Small intestine (tissue), 7 donors: Measurements from ENCODE around the gene CKAP2L. TPM values are rescaled to one million over a fixed set of nuclear protein-coding genes. Genes with fewer than 3 reads are reported as not detected.

Experiments used
- DNase-seq, 2 donors: peaks; one replicate each; pipeline versions ENCODE4 v3.0.0 to v3.0.0-alpha.2; 2013
- FAIRE-seq: peaks from 2 replicates; lab custom pipeline; 2012; peaks lifted over from hg19 to GRCh38; lab: Jason Lieb, UNC
- H3K27ac ChIP-seq, 3 donors: one replicate each; pipeline ENCODE4 v1.5.1; 2013; ENCODE audit warnings: low read length in 2 of 3, mild to moderate bottlenecking in 2 of 3, control low read depth in 1 of 3, inconsistent platforms in 1 of 3, low read depth in 1 of 3, moderate library complexity in 1 of 3
- H3K27me3 ChIP-seq, 3 donors: one replicate each; pipeline ENCODE4 v1.6.1; 2013; ENCODE audit warnings: low read length in 3 of 3, inconsistent platforms in 1 of 3; ENCODE audit not compliant: control insufficient read depth in 3 of 3, insufficient read depth in 3 of 3
- H3K36me3 ChIP-seq, 3 donors: one replicate each; pipeline ENCODE4 v1.6.1; 2013; ENCODE audit warnings: low read length in 3 of 3, inconsistent platforms in 1 of 3, low read depth in 1 of 3, mild to moderate bottlenecking in 1 of 3, moderate library complexity in 1 of 3; ENCODE audit not compliant: control insufficient read depth in 3 of 3, insufficient read depth in 2 of 3
- H3K4me1 ChIP-seq, 3 donors: one replicate each; pipeline ENCODE4 v1.6.1; 2013; ENCODE audit warnings: low read length in 2 of 3, inconsistent platforms in 1 of 3, low read depth in 1 of 3, mild to moderate bottlenecking in 1 of 3, moderate library complexity in 1 of 3; ENCODE audit not compliant: control insufficient read depth in 3 of 3, insufficient read depth in 2 of 3
- H3K4me3 ChIP-seq, 3 donors: one replicate each; pipeline ENCODE4 v1.5.1; 2013; ENCODE audit warnings: low read length in 3 of 3, control low read depth in 1 of 3, inconsistent platforms in 1 of 3, low read depth in 1 of 3, mild to moderate bottlenecking in 1 of 3, moderate library complexity in 1 of 3
- H3K9me3 ChIP-seq, 2 donors: one replicate each; pipeline ENCODE4 v1.6.1; 2013; ENCODE audit warnings: low read depth in 1 of 2, low read length in 1 of 2; ENCODE audit not compliant: control insufficient read depth in 2 of 2, insufficient read depth in 1 of 2
- WGBS, 3 donors: extraction: QIAGEN DNeasy Blood & Tissue Kit; methylation state at CpG; one replicate each; pipeline ENCODE4 v1.1.7; 2013; 5-methylcytosine and 5-hydroxymethylcytosine counted together
- polyA plus RNA-seq, 4 donors: library from polyadenylated mRNA; stranded (reverse) in 3 of 4; unstranded in 1 of 4; fragments of 200-250 nt in 3 of 4; fragments of 120-200 nt in 1 of 4; gene quantifications; one replicate each; pipeline versions ENCODE4 v1.2.1 to v1.2.3, GENCODE V29; 2013
- donor health status: healthy with polysubstance abuse.
- donor health status: control.
- donor health status: control.
- donor health status: Bipolar disorder and iron deficiency.
- donor health status: healthy.

CKAP2L gene
- polyA plus RNA-seq, 4 donors, result 3.6 to 8.0 TPM; not detected in 2

GRCh38 chr2:112788653-112789052, 24.2 kb upstream of the CKAP2L start:
- Histone ChIP-seq H3K9me3 (no peaks in the 10 kb centered on the region), H3K27me3 (peaks cover 0 to 2% (median 0%) of the 10 kb centered on the region in 3 donors), H3K4me1 (peaks cover 0 to 4% (median 0%) of the 10 kb centered on the region in 3 donors), H3K27ac (no peak overlapping the region), H3K36me3 (no peaks in the 10 kb centered on the region), H3K4me3 (no peak overlapping the region)
- WGBS, 3 donors, result 68 to 81% (median 74%) methylated on average over 3 of the region's 3 CpGs
- FAIRE-seq (no peak), DNase-seq (no peak)

GRCh38 chr2:112787729-112788393, 23.5 kb upstream of the CKAP2L start:
- H3K36me3 ChIP-seq, result no peaks in the 10 kb centered on the region
- WGBS, 3 donors, result 84 to 92% (median 91%) methylated on average over 4 of the region's 4 CpGs
- no peak overlapping the region for H3K27ac ChIP-seq
- FAIRE-seq, result no peak
- H3K4me3 ChIP-seq, result no peak overlapping the region
- no peak for DNase-seq
- H3K27me3 ChIP-seq, result peaks cover 0 to 2% (median 0%) of the 10 kb centered on the region in 3 donors
- no peaks in the 10 kb centered on the region for H3K4me1 ChIP-seq
- no peaks in the 10 kb centered on the region for H3K9me3 ChIP-seq

GRCh38 chr2:112787294-112787693, 22.9 kb upstream of the CKAP2L start:
- DNase-seq, result no peak
- no peaks in the 10 kb centered on the region for H3K27me3 ChIP-seq
- no peaks in the 10 kb centered on the region for H3K9me3 ChIP-seq
- H3K4me3 ChIP-seq, result no peak overlapping the region
- 93 to 94% (median 93%) methylated on average over 3 of the region's 3 CpGs for WGBS, 3 donors
- H3K4me1 ChIP-seq, result no peaks in the 10 kb centered on the region
- no peaks in the 10 kb centered on the region for H3K36me3 ChIP-seq
- H3K27ac ChIP-seq, result no peak overlapping the region
- no peak for FAIRE-seq

- Histone ChIP-seq H3K4me3 (no peak within 1 kb of the TSS), H3K27me3 (no peaks in the 10 kb centered on the region), H3K27ac (no peak within 1 kb of the TSS), H3K36me3 (no peaks in the 10 kb centered on the region), H3K4me1 (no peaks in the 10 kb centered on the region), H3K9me3 (no peaks in the 10 kb centered on the region)
- FAIRE-seq, result no peak
- WGBS, 3 donors, result 37 to 46% (median 42%) methylated on average over 13 of the region's 13 CpGs
- DNase-seq, result peak; percentile 20 to 31
Observed at GRCh38 chr2:112784199-112785189, 20.1 kb upstream of the CKAP2L start, which contains the start of gene IL1A. IL1A (minus strand) TSS chr2:112784493; CDS start chr2:112783770, 723 bp downstream.

- Histone ChIP-seq H3K9me3 (no peaks in the 10 kb centered on the region), H3K36me3 (no peaks in the 10 kb centered on the region), H3K27me3 (no peaks in the 10 kb centered on the region), H3K4me3 (no peak overlapping the region), H3K27ac (no peak overlapping the region), H3K4me1 (no peaks in the 10 kb centered on the region)
- WGBS, 3 donors, result 91 to 98% (median 93%) methylated on average over 3 of the region's 3 CpGs
- DNase-seq (no peak), FAIRE-seq (no peak)
Observed at GRCh38 chr2:112783187-112783714, 18.8 kb upstream of the CKAP2L start.

- Histone ChIP-seq H3K27ac (no peak overlapping the region), H3K36me3 (no peaks in the 10 kb centered on the region), H3K9me3 (no peaks in the 10 kb centered on the region), H3K4me3 (no peak overlapping the region), H3K4me1 (no peaks in the 10 kb centered on the region), H3K27me3 (no peaks in the 10 kb centered on the region)
- WGBS, 3 donors, result 71 to 93% (median 78%) methylated on average over 3 of the region's 3 CpGs
- no peak for DNase-seq
- FAIRE-seq, result no peak
Observed at GRCh38 chr2:112782234-112782799, 17.9 kb upstream of the CKAP2L start.

GRCh38 chr2:112779598-112779997, 15.2 kb upstream of the CKAP2L start:
- Histone ChIP-seq H3K27ac (no peak overlapping the region), H3K4me3 (no peak overlapping the region), H3K9me3 (no peaks in the 10 kb centered on the region), H3K27me3 (no peaks in the 10 kb centered on the region), H3K36me3 (no peaks in the 10 kb centered on the region), H3K4me1 (no peaks in the 10 kb centered on the region)
- WGBS, 3 donors, result 84 to 90% (median 87%) methylated on average over 1 of the region's 1 CpG
- no peak for FAIRE-seq
- no peak for DNase-seq

- H3K27me3 ChIP-seq, result no peaks in the 10 kb centered on the region
- no peak overlapping the region for H3K4me3 ChIP-seq
- no peaks in the 10 kb centered on the region for H3K9me3 ChIP-seq
- no peak overlapping the region for H3K27ac ChIP-seq
- no peaks in the 10 kb centered on the region for H3K36me3 ChIP-seq
- H3K4me1 ChIP-seq, result no peaks in the 10 kb centered on the region
- FAIRE-seq (no peak), DNase-seq (no peak)
Observed at GRCh38 chr2:112777036-112777435, 12.6 kb upstream of the CKAP2L start.
